Measurements from ENCODE around the gene RAMACL.

The RAMACL gene

GRCh38 chr6:166553563-166554271, 32.8 kb downstream of the RAMACL start:
- no peak for FAIRE-seq
- TF ChIP-seq POU2F2 (IDR thresholded peaks at IDR 0.05; ENCODE audit: low read depth, low read length): no peak
- TF ChIP-seq POLR2AphosphoS5 (IDR thresholded peaks at IDR 0.05; ENCODE audit: low read depth, low read length): no peak
- TF ChIP-seq SPI1 (IDR thresholded peaks at IDR 0.05; ENCODE audit: low read depth, low read length): no peak
- TF ChIP-seq POLR2A (IDR thresholded peaks at IDR 0.05; ENCODE audit: low read depth, low read length): no peak
- TF ChIP-seq PAX5 (IDR thresholded peaks at IDR 0.05; ENCODE audit: insufficient read depth, low read length, severe bottlenecking): no peak
- no peak for TF ChIP-seq TAF1 (IDR thresholded peaks at IDR 0.05; ENCODE audit: low read depth, low read length)
- DNase-seq (ENCODE audit: insufficient read length, low spot score): no peak

DNA sequence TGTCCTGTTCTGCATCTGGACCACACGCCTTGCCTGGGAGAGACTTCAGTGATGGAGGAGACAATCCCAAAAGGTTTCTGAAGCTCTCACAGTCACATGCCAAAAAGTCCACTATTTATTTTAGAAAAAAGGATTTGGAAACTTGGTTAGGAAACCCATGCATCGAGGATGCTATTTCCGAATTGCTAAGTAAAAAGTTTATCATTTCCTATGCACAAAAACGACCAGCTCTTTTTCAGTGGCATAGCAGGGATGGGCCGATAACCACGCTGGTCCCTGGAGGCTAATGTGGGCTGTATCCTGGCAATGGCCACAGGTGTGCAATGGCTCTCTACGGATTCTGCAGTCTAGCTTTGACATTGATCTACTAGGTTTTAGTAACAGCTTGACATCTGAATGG, 33.9 kb downstream of the RAMACL start:
- no peak for DNase-seq (ENCODE audit: insufficient read length, low spot score)
- no peak for TF ChIP-seq POLR2A (IDR thresholded peaks at IDR 0.05; ENCODE audit: low read depth, low read length)
- no peak for TF ChIP-seq POLR2AphosphoS5 (IDR thresholded peaks at IDR 0.05; ENCODE audit: low read depth, low read length)
- TF ChIP-seq TAF1 (IDR thresholded peaks at IDR 0.05; ENCODE audit: low read depth, low read length): no peak
- TF ChIP-seq POU2F2 (IDR thresholded peaks at IDR 0.05; ENCODE audit: low read depth, low read length): no peak
- FAIRE-seq: no peak

- FAIRE-seq (no peak), DNase-seq (ENCODE audit: insufficient read length, low spot score) (no peak)
These were observed 34.6 kb downstream of the RAMACL start for GRCh38 chr6:166551754-166552495.

DNA sequence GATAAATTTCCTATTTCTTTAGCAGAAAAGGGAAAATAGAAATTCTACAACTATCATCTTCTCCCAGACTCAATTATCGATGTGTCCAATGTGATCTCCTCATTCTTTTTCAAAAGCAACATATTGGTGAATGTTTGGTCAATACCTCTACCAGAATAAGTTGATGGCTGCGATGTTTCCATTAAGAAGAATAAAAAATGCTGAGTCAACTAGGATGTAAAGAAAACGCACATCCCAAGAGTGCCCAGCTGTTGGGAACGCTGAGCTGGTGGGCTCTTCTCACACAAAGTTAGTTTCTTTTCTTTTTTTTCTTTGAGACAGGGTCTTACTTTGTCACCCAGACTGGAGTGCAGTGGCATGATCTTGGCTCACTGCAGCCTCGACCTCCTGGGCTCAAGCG, 39.8 kb downstream of the RAMACL start:
- TF ChIP-seq POLR2A (IDR thresholded peaks at IDR 0.05; ENCODE audit: low read depth, low read length) (no peak), POLR2AphosphoS5 (IDR thresholded peaks at IDR 0.05; ENCODE audit: low read depth, low read length) (no peak), POU2F2 (IDR thresholded peaks at IDR 0.05; ENCODE audit: low read depth, low read length) (no peak)
- DNase-seq (ENCODE audit: insufficient read length, low spot score) (no peak), FAIRE-seq (no peak)

More at GRCh38 chr6:166551754-166552495, 34.6 kb downstream of the RAMACL start:
- TF ChIP-seq POLR2A (IDR thresholded peaks at IDR 0.05; ENCODE audit: low read depth, low read length) (no peak), POLR2AphosphoS5 (IDR thresholded peaks at IDR 0.05; ENCODE audit: low read depth, low read length) (no peak), TAF1 (IDR thresholded peaks at IDR 0.05; ENCODE audit: low read depth, low read length) (no peak), SPI1 (IDR thresholded peaks at IDR 0.05; ENCODE audit: low read depth, low read length) (no peak), PAX5 (IDR thresholded peaks at IDR 0.05; ENCODE audit: insufficient read depth, low read length, severe bottlenecking) (no peak)

GRCh38 chr6:166545156-166546034, 41.1 kb downstream of the RAMACL start:
- no peak for TF ChIP-seq PAX5 (IDR thresholded peaks at IDR 0.05; ENCODE audit: insufficient read depth, low read length, severe bottlenecking)
- no peak for TF ChIP-seq SPI1 (IDR thresholded peaks at IDR 0.05; ENCODE audit: low read depth, low read length)
- no peak for TF ChIP-seq POLR2A (IDR thresholded peaks at IDR 0.05; ENCODE audit: low read depth, low read length)
- TF ChIP-seq POU2F2 (IDR thresholded peaks at IDR 0.05; ENCODE audit: low read depth, low read length): no peak
- no peak for TF ChIP-seq TAF1 (IDR thresholded peaks at IDR 0.05; ENCODE audit: low read depth, low read length)
- TF ChIP-seq POLR2AphosphoS5 (IDR thresholded peaks at IDR 0.05; ENCODE audit: low read depth, low read length): no peak
- FAIRE-seq: no peak
- DNase-seq (ENCODE audit: insufficient read length, low spot score): no peak

- TF ChIP-seq POU2F2 (IDR thresholded peaks at IDR 0.05; ENCODE audit: low read depth, low read length) (no peak), SPI1 (IDR thresholded peaks at IDR 0.05; ENCODE audit: low read depth, low read length) (no peak), POLR2AphosphoS5 (IDR thresholded peaks at IDR 0.05; ENCODE audit: low read depth, low read length) (no peak), POLR2A (IDR thresholded peaks at IDR 0.05; ENCODE audit: low read depth, low read length) (no peak), TAF1 (IDR thresholded peaks at IDR 0.05; ENCODE audit: low read depth, low read length) (no peak), PAX5 (IDR thresholded peaks at IDR 0.05; ENCODE audit: insufficient read depth, low read length, severe bottlenecking) (no peak)
- no peak for FAIRE-seq
These were observed 42.2 kb downstream of the RAMACL start for GRCh38 chr6:166544296-166544605.

GRCh38 chr6:166543603-166544295, 42.7 kb downstream of the RAMACL start:
- no peak for DNase-seq (ENCODE audit: insufficient read length, low spot score)
- FAIRE-seq: no peak
- TF ChIP-seq PAX5 (IDR thresholded peaks at IDR 0.05; ENCODE audit: insufficient read depth, low read length, severe bottlenecking) (no peak), POLR2AphosphoS5 (IDR thresholded peaks at IDR 0.05; ENCODE audit: low read depth, low read length) (no peak), SPI1 (IDR thresholded peaks at IDR 0.05; ENCODE audit: low read depth, low read length) (no peak), TAF1 (IDR thresholded peaks at IDR 0.05; ENCODE audit: low read depth, low read length) (no peak), POLR2A (IDR thresholded peaks at IDR 0.05; ENCODE audit: low read depth, low read length) (no peak), POU2F2 (IDR thresholded peaks at IDR 0.05; ENCODE audit: low read depth, low read length) (no peak)

More at GRCh38 chr6:166544296-166544605, 42.2 kb downstream of the RAMACL start:
- DNase-seq (ENCODE audit: insufficient read length, low spot score): no peak

DNA sequence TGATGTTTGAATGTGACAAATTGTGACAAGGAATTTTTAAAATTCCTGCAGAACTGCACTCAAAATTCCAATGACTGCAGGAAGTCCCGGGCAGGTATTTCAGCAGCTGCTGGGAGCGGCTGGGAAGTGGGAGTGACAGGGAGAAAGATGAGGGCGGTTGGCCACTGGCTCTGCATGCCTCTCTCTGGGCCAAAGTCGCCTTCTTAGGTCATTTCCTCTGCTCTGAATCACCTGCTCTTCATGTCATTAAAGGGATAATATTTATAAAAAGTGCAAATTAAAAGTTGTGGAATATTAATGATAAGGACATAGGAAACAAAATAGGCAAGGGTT, 43.9 kb downstream of the RAMACL start:
- no peak for DNase-seq (ENCODE audit: insufficient read length, low spot score)
- FAIRE-seq: no peak
- no peak for TF ChIP-seq TAF1 (IDR thresholded peaks at IDR 0.05; ENCODE audit: low read depth, low read length)
- no peak for TF ChIP-seq PAX5 (IDR thresholded peaks at IDR 0.05; ENCODE audit: insufficient read depth, low read length, severe bottlenecking)
- TF ChIP-seq POLR2A (IDR thresholded peaks at IDR 0.05; ENCODE audit: low read depth, low read length): no peak
- no peak for TF ChIP-seq POU2F2 (IDR thresholded peaks at IDR 0.05; ENCODE audit: low read depth, low read length)
- TF ChIP-seq SPI1 (IDR thresholded peaks at IDR 0.05; ENCODE audit: low read depth, low read length): no peak
- no peak for TF ChIP-seq POLR2AphosphoS5 (IDR thresholded peaks at IDR 0.05; ENCODE audit: low read depth, low read length)
